Osteocyte (in vitro differentiated cells): Measurements from ENCODE around the gene UBE2H. TPM values are rescaled to one million over a fixed set of nuclear protein-coding genes. Genes with fewer than 3 reads are reported as not detected.

Source experiments
- DNase-seq: peaks from one replicate; pipeline ENCODE4 v3.0.0; 2021; ENCODE audit warnings: mixed read lengths; ENCODE audit not compliant: unreplicated experiment; ENCODE audit errors: extremely low spot score
- H3K27ac Mint-ChIP-seq: one replicate; pipeline ENCODE4 v1.8.0; 2021; ENCODE audit warnings: mild to moderate bottlenecking, mixed read lengths; ENCODE audit not compliant: unreplicated experiment
- H3K27me3 Mint-ChIP-seq: one replicate; pipeline ENCODE4 v1.8.0; 2021; ENCODE audit warnings: mixed read lengths; ENCODE audit not compliant: unreplicated experiment
- H3K36me3 Mint-ChIP-seq: one replicate; pipeline ENCODE4 v1.8.0; 2021; ENCODE audit warnings: mixed read lengths; ENCODE audit not compliant: unreplicated experiment
- H3K4me1 Mint-ChIP-seq: one replicate; pipeline ENCODE4 v1.8.0; 2021; ENCODE audit warnings: mixed read lengths; ENCODE audit not compliant: unreplicated experiment
- H3K4me3 Mint-ChIP-seq: one replicate; pipeline ENCODE4 v1.8.0; 2021; ENCODE audit warnings: mild to moderate bottlenecking, moderate library complexity, mixed read lengths; ENCODE audit not compliant: unreplicated experiment
- H3K9me3 Mint-ChIP-seq: one replicate; pipeline ENCODE4 v1.8.0; 2021; ENCODE audit warnings: mixed read lengths; ENCODE audit not compliant: unreplicated experiment
- CTCF ChIP-seq: fragments of 200-600 bp; sonication (generic); IDR thresholded peaks from 2 replicates; pipeline ENCODE4 v1.5.0; 2021; ENCODE audit warnings: antibody characterized with exemption, mild to moderate bottlenecking, moderate library complexity
- total RNA-seq: library from RNA; stranded (reverse); gene quantifications from 2 replicates; pipeline ENCODE4 v1.2.1, GENCODE V29; 2021

The UBE2H gene
- total RNA-seq, 1 donor from 2014 or later, result 160 TPM

GRCh38 chr7:129924602-129925001, 28.2 kb downstream of the UBE2H start:
- peaks cover 31% of the 10 kb centered on the region for H3K36me3 Mint-ChIP-seq
- H3K27me3 Mint-ChIP-seq, result no peaks in the 10 kb centered on the region
- TF ChIP-seq CTCF, result no peak
- DNase-seq, result peak; percentile 46
- H3K27ac Mint-ChIP-seq, result no peak overlapping the region
- peaks cover 14% of the 10 kb centered on the region for H3K4me1 Mint-ChIP-seq
- H3K9me3 Mint-ChIP-seq, result no peaks in the 10 kb centered on the region
- H3K4me3 Mint-ChIP-seq, result no peak overlapping the region

GRCh38 chr7:129923709-129924108, 29.1 kb downstream of the UBE2H start:
- Mint-ChIP-seq H3K4me1 (peaks cover 13% of the 10 kb centered on the region), H3K4me3 (no peak overlapping the region), H3K36me3 (peaks cover 29% of the 10 kb centered on the region), H3K9me3 (no peaks in the 10 kb centered on the region), H3K27ac (peak overlapping the region; percentile 40), H3K27me3 (no peaks in the 10 kb centered on the region)
- TF ChIP-seq CTCF, result no peak
- no peak for DNase-seq

GRCh38 chr7:129919492-129919891, 33.3 kb downstream of the UBE2H start:
- Mint-ChIP-seq H3K9me3 (no peaks in the 10 kb centered on the region), H3K27ac (no peak overlapping the region), H3K27me3 (no peaks in the 10 kb centered on the region), H3K4me3 (no peak overlapping the region), H3K36me3 (peaks cover 31% of the 10 kb centered on the region), H3K4me1 (peaks cover 42% of the 10 kb centered on the region)
- no peak for DNase-seq
- no peak for TF ChIP-seq CTCF

- no peak for TF ChIP-seq CTCF
- Mint-ChIP-seq H3K9me3 (no peaks in the 10 kb centered on the region), H3K27ac (no peak overlapping the region), H3K4me1 (peaks cover 41% of the 10 kb centered on the region), H3K27me3 (no peaks in the 10 kb centered on the region), H3K36me3 (peaks cover 30% of the 10 kb centered on the region), H3K4me3 (no peak overlapping the region)
- DNase-seq, result no peak
Observed at GRCh38 chr7:129918922-129919321, 33.8 kb downstream of the UBE2H start.

- Mint-ChIP-seq H3K27me3 (no peaks in the 10 kb centered on the region), H3K4me1 (peaks cover 37% of the 10 kb centered on the region), H3K27ac (no peak overlapping the region), H3K36me3 (peaks cover 25% of the 10 kb centered on the region), H3K9me3 (no peaks in the 10 kb centered on the region), H3K4me3 (no peak overlapping the region)
- DNase-seq, result no peak
- TF ChIP-seq CTCF, result no peak
Observed at GRCh38 chr7:129917934-129918333, 34.8 kb downstream of the UBE2H start.
